ENCODE results near the gene COL1A1.

The COL1A1 gene

DNA sequence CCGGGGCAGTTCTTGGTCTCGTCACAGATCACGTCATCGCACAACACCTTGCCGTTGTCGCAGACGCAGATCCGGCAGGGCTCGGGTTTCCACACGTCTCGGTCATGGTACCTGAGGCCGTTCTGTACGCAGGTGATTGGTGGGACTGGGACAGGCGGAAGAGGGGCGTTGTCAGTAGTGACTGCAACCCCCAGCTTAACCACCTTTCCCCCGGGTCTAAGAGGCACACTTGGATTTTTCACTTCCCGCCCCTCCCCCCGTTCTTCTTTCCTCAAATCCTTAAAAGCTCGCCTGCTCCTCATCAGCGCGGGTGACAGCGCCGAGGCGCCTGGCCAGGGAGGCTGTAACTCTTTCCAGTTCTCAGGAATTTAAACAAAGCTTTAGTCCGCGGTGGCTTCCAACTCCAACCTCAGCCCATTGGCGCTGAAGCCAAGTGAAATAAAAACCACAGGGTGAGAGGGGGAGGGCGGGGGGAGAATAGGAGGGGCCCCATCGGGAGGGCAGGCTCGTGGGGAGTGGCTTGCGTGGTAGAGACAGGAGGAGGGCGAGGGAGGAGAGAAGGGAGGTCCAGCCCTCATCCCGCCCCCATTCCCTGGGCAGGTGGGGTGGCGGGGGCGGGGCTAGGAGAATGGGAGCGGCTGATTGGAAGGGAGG, 1.5 kb downstream of the COL1A1 start:
- peak; percentile 17 to 41 for DNase-seq

DNA sequence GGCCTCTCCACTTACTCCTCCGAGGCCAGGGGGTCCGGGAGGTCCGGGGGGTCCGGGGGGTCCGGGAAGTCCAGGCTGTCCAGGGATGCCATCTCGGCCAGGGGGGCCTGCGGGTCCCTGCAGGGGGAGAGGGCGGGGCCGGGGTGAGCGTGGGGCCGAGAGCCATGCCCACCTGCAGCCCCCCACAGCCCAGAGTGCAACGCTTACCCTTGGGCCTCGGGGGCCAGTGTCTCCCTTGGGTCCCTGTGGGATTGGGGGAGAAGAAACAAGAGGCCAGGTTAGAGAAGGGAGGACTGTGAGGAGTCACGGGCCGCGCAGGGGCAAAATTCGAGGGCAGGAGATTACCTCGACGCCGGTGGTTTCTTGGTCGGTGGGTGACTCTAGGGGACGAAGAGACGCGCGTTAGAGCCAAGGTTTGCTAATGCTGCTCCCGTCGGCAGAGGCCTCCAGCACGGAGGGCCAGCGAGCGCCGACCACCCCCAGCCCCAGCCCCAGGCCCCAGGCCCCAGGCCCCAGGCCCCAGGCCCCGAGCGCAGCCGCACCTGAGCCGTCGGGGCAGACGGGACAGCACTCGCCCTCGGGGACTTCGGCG, 2.1 kb downstream of the COL1A1 start:
- DNase-seq, result no peak

- peak; percentile 18 to 26 for DNase-seq
These were observed 3.3 kb downstream of the COL1A1 start for GRCh38 chr17:50198026-50198669.

GRCh38 chr17:50196826-50197225, 4.6 kb downstream of the COL1A1 start:
- no peak for DNase-seq

- no peak for DNase-seq
These were observed 5.4 kb downstream of the COL1A1 start for GRCh38 chr17:50196036-50196435.

- no peak for DNase-seq
These were observed 6.2 kb downstream of the COL1A1 start for GRCh38 chr17:50194934-50195865.

DNA sequence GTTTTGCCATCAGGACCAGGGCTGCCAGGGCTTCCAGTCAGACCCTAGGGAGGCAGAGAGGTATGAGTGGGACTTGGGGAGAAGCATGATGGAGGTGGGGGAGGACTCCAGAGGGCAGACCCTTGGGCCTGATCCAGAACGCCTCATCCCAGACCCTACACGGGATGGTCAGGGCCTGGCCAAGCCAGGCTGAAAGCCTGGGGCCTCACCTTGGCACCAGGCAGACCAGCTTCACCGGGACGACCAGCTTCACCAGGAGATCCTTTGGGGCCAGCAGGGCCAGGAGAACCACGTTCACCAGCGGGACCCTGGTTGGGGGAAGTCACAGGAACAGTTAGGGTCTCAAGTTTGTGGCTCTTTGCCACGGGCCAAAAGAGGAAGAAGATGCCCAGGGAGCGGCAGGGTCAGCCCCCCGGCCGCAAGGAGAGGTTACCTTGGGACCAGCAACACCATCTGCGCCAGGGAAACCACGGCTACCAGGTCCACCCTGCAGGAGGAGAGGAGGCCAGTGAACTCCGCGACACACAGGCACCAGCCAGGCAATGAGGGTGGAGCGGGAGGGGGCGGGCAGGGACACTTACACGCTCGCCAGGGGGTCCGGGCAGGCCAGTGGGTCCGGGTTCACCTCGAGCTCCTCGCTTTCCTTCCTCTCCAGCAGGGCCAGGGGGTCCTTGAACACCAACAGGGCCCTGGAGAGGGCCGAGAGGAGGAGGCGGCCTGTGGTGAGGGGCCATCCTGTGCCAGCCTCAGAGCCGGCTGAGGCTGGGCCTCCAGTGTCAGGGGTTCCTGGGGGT, 7.1 kb downstream of the COL1A1 start:
- DNase-seq, result no peak

DNA sequence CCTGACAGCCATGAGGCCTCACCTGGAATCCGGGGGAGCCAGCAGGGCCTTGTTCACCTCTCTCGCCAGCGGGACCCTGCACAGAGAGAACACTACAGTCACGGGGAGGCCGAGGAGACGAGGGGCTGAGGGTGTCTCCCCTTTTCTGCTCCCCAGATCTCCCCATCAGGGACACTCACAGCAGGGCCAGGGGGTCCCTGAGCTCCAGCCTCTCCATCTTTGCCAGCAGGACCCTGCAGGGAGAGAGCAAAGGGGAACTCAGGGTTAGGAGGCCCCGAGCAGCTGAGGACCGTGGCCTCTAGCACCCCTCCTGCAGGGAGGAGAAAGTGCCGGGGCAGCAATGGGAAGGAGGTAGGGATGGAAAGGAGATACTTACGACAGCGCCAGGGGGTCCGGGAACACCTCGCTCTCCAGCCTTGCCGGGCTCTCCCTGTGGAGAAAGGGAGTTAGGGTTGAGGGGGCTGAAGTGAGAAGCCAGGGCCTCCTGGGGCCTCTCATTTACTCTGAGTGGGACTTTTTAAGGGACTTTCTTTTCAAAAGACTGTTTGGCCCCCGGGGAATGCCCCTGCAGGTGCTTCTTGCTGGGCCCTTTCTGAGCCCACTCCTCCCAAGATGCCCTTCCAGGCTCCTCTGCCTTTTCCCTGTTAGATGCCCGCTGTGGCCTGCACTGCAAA, 8.7 kb downstream of the COL1A1 start:
- DNase-seq, result no peak

- DNase-seq, result no peak
These were observed 9.2 kb downstream of the COL1A1 start for GRCh38 chr17:50192144-50192617.

DNA sequence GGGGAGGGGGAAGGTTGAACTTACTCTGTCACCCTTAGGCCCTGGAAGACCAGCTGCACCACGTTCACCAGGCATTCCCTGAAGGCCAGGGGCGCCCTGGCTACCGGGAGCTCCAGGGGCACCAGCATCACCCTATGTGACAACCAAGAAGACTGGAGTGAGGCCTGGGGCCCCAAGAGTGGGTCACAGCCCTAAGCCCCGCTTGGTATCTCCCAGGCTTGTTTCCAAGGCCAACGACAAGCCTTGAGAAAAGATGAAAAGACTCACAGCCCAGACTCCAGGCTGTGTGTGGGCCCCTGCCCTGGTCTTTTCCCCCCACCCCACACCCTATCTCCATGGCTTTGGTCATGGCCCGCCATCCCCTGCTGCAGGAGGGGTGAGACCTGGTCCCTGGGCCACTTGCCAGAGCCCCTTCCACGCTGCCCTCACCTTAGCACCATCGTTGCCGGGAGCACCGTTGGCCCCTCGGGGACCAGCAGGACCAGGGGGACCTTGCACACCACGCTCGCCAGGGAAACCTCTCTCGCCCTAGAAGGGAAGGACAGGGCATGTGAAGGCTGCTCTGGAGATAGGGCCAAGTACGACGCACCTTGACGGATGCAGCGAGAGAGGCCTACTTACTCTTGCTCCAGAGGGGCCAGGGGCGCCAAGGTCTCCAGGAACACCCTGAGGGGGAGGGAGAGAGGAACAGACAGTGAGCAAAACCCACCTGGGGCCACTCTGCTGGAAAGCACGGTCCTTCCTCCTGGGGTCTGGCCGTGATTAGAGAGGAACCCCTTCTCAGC, 9.9 kb downstream of the COL1A1 start:
- DNase-seq, result no peak

DNA sequence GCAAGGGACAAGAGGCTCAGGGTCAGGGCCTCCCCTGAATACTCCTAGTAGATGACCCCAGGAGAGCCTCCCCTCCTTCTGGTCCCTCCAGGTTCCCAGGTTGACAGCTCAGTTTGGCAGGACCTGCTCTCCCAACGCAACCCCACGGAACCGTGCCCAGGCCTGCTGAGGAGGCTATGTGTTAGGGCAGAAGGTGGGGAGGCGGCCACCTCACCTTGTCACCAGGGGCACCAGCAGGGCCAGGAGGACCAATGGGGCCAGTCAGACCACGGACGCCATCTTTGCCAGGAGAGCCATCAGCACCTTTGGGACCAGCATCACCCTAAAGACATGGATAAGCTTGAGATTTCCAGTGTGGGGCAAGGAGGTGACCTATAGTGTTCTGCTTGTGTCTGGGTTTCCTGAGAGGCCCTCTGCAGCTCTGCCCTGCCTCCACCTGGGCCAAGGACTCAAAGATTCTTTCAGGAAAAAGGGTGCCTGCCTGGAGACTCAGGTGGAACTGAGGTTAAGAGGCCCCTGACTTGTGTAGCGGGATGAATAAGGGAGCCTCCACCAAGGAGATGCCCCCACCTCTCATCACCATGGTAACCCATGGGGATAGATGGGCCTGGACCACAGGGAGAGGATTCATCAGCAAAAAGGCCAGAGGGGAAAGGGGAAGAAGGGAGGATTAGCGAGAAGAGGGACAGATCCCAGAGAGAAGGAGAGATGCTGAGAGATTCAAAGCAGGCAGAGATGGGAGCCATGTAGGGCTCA, 10.7 kb downstream of the COL1A1 start:
- DNase-seq, result no peak

GRCh38 chr17:50190293-50190602, 11.2 kb downstream of the COL1A1 start:
- DNase-seq, result no peak

GRCh38 chr17:50189550-50190292, 11.7 kb downstream of the COL1A1 start:
- DNase-seq, result no peak

- DNase-seq, result no peak
These were observed 12.4 kb downstream of the COL1A1 start for GRCh38 chr17:50188921-50189549.

DNA sequence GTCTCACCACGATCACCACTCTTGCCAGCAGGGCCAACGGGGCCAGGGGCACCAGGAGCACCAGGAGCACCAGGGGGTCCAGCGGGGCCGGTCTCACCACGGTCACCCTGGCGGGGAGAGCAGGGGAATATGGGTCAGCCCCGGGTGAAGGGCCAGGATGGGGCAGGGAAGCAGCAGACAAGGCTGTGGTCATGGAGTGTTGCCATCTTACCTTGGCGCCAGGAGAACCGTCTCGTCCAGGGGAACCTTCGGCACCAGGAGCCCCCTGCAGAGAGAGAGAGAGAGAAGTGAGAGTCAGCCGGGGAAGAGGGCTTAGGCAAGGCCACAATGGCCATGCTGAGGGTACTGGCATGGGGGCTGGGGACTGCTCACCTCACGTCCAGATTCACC, 12.9 kb downstream of the COL1A1 start:
- no peak for DNase-seq

GRCh38 chr17:50187751-50188530, 13.5 kb downstream of the COL1A1 start:
- DNase-seq, result no peak

DNA sequence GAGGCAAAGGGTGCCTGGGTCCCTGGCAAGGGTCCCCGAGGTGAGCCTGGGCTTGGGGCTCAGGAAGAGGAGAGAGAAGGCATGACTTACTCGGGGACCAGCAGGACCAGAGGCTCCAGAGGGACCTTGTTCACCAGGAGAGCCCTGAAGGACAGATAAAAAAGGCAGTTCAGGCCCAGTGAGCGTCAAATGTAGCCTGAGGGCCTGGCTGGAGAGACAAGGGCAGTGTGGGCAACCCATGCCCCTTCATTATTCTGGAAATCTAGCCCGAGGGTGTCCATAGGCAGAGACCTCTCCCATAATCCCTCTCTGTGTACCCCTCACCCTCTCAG, 14.1 kb downstream of the COL1A1 start:
- no peak for DNase-seq

GRCh38 chr17:50186661-50187393, 14.6 kb downstream of the COL1A1 start:
- no peak for DNase-seq

Measured in NCI-H1930 (cell line).